ENCODE data around the gene VPS4A. TPM values are rescaled to one million over a fixed set of nuclear protein-coding genes. Genes with fewer than 3 reads are reported as not detected.
A peak's percentile ranks its signal among the peaks of the same experiment; 100 is the strongest.

VPS4A gene
- total RNA-seq, 1 donor from 2014 or later, result 27.4 TPM

DNA sequence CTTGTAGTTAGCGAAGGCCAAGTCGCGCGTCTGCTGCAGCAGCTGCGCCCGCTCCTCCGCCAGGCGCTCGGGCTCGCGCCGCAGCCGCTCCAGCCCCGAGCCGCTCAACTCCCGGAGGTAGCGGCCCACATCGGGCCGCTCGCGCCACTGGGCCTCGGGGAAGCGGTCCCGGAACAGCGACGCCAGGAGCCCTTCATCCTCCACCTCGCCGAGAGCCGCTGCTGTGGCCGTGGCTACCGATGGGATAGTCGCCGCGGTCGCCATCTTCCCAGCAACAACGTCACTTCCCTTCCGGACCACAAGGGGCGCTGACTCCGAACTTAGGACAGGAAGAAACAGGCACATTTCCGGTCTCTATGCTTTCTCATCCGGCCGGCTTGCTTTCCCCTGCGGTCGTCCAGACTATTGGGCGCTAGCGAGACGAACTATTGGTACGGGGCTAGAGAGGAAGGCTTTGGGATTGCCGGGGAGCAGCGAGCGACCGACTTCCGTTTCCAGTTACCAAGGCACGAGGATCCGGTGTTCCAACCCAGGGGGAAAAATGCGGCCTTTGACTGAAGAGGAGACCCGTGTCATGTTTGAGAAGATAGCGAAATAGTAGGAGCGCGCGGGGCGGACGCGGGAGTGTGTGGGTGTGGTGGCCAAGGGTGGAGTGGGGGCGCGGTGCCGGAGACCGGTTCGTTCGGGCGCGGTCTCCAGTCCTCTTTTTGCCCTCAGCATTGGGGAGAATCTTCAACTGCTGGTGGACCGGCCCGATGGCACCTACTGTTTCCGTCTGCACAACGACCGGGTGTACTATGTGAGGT lies 28.3 kb downstream of the VPS4A start, which contains the start of the genes COG8 and NIP7:
Gene COG8, minus strand, starts transcription at position 276 of the 806 bp plus-strand sequence. Its CDS starts 12 bp downstream, at position 264.
Gene NIP7, plus strand, starts transcription at position 484 of the 806 bp plus-strand sequence. Its CDS starts 58 bp downstream, at position 542.
- no peaks in the 10 kb centered on the region for H3K27me3 ChIP-seq (ENCODE audit: low read depth)
- H3K36me3 ChIP-seq, result peaks cover 58% of the 10 kb centered on the region
- peak; percentile 94 for DNase-seq

GRCh38 chr16:69340095-69340644 lies 29.0 kb downstream of the VPS4A start:
- DNase-seq, result no peak
- intact Hi-C loops (cut with micrococcal nuclease), result no loop called here
- Histone ChIP-seq H3K4me1 (peaks cover 41% of the 10 kb centered on the region), H3K4me3 (peak overlapping the region; percentile 93), H3K27me3 (ENCODE audit: low read depth) (no peaks in the 10 kb centered on the region), H3K9me3 (replicated peaks) (no peaks in the 10 kb centered on the region), H3K36me3 (peaks cover 52% of the 10 kb centered on the region), H3K27ac (replicated peaks) (peak overlapping the region; percentile 95)
- TF ChIP-seq, protein P1, sequence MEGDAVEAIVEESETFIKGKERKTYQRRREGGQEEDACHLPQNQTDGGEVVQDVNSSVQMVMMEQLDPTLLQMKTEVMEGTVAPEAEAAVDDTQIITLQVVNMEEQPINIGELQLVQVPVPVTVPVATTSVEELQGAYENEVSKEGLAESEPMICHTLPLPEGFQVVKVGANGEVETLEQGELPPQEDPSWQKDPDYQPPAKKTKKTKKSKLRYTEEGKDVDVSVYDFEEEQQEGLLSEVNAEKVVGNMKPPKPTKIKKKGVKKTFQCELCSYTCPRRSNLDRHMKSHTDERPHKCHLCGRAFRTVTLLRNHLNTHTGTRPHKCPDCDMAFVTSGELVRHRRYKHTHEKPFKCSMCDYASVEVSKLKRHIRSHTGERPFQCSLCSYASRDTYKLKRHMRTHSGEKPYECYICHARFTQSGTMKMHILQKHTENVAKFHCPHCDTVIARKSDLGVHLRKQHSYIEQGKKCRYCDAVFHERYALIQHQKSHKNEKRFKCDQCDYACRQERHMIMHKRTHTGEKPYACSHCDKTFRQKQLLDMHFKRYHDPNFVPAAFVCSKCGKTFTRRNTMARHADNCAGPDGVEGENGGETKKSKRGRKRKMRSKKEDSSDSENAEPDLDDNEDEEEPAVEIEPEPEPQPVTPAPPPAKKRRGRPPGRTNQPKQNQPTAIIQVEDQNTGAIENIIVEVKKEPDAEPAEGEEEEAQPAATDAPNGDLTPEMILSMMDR (IDR thresholded peaks at IDR 0.05; ENCODE audit: borderline replicate concordance), result no peak

More for the DNA sequence above, 28.3 kb downstream of the VPS4A start, which contains the start of the genes COG8 and NIP7:
- no peaks in the 10 kb centered on the region for H3K9me3 ChIP-seq (replicated peaks)
- peaks cover 41% of the 10 kb centered on the region for H3K4me1 ChIP-seq
- intact Hi-C loops (cut with micrococcal nuclease), result no loop called here
- TF ChIP-seq, protein P1 (IDR thresholded peaks at IDR 0.05; ENCODE audit: borderline replicate concordance), result peak; percentile 89
- H3K4me3 ChIP-seq, result peak within 1 kb of the TSS; percentile 93
- H3K27ac ChIP-seq (replicated peaks), result peak within 1 kb of the TSS; percentile 95

- no peak for DNase-seq
- Histone ChIP-seq H3K4me3 (no peak overlapping the region), H3K27ac (replicated peaks) (no peak overlapping the region), H3K27me3 (ENCODE audit: low read depth) (no peaks in the 10 kb centered on the region), H3K9me3 (replicated peaks) (no peaks in the 10 kb centered on the region), H3K36me3 (peaks cover 33% of the 10 kb centered on the region), H3K4me1 (peaks cover 21% of the 10 kb centered on the region)
- TF ChIP-seq, protein P1 (IDR thresholded peaks at IDR 0.05; ENCODE audit: borderline replicate concordance), result no peak
- intact Hi-C loops (cut with micrococcal nuclease), result no loop called here
Measured at GRCh38 chr16:69344171-69344570, 33.0 kb downstream of the VPS4A start.

DNA sequence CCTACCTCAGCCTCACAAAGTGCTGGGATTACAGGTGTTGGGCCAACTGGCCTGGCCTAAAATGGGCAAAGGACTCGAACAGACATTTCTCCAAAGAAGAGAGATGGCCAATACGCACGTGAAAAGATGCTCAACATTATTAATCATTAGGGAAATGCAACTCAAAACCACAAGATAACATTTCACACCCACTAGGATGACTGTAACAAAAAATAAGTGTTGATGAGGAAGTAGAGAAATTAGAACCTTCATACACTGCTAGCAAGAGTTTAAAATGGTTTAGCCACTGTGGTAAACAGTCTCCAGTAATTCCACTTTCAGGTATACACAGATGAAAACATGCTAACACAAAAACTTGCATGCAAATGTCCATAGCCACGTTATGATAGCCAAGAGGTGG lies 34.8 kb downstream of the VPS4A start:
- no peak for DNase-seq
- intact Hi-C loops (cut with micrococcal nuclease), result no loop called here
- Histone ChIP-seq H3K4me3 (no peak overlapping the region), H3K4me1 (peaks cover 5% of the 10 kb centered on the region), H3K9me3 (replicated peaks) (no peaks in the 10 kb centered on the region), H3K27me3 (ENCODE audit: low read depth) (no peaks in the 10 kb centered on the region), H3K36me3 (peaks cover 41% of the 10 kb centered on the region), H3K27ac (replicated peaks) (no peak overlapping the region)
- TF ChIP-seq, protein P1 (IDR thresholded peaks at IDR 0.05; ENCODE audit: borderline replicate concordance), result no peak

- Histone ChIP-seq H3K4me1 (no peaks in the 10 kb centered on the region), H3K27ac (replicated peaks) (no peak overlapping the region), H3K9me3 (replicated peaks) (no peaks in the 10 kb centered on the region), H3K36me3 (peaks cover 38% of the 10 kb centered on the region), H3K27me3 (ENCODE audit: low read depth) (no peaks in the 10 kb centered on the region), H3K4me3 (no peak overlapping the region)
- DNase-seq, result no peak
- intact Hi-C loops (cut with micrococcal nuclease), result no loop called here
- TF ChIP-seq, protein P1 (IDR thresholded peaks at IDR 0.05; ENCODE audit: borderline replicate concordance), result no peak
Measured at GRCh38 chr16:69346683-69347082, 35.5 kb downstream of the VPS4A start.

All from left ventricle myocardium inferior (tissue), 1 donor.